ENCODE results near the gene ASB16.

DNA sequence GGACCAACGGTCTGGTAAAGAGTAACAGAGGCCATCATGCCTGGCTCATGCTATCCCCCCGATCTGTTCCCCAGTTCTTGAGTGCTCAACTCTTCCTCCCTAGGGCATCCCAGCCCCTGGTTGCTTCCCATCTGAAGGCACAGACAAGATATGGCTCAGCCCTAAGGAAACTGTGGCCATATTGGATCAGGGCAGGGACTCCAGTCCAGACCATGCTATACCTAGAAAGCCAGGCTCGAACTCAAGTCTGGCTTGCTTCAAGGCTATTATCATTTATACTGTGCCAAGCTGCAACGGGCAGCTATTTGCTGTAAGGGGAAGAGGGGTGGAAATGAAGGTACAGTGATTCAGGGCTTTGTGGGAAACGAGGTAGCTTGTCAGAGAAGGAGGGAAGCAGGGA lies 46.2 kb downstream of the ASB16 start:
- TF ChIP-seq, protein P1, sequence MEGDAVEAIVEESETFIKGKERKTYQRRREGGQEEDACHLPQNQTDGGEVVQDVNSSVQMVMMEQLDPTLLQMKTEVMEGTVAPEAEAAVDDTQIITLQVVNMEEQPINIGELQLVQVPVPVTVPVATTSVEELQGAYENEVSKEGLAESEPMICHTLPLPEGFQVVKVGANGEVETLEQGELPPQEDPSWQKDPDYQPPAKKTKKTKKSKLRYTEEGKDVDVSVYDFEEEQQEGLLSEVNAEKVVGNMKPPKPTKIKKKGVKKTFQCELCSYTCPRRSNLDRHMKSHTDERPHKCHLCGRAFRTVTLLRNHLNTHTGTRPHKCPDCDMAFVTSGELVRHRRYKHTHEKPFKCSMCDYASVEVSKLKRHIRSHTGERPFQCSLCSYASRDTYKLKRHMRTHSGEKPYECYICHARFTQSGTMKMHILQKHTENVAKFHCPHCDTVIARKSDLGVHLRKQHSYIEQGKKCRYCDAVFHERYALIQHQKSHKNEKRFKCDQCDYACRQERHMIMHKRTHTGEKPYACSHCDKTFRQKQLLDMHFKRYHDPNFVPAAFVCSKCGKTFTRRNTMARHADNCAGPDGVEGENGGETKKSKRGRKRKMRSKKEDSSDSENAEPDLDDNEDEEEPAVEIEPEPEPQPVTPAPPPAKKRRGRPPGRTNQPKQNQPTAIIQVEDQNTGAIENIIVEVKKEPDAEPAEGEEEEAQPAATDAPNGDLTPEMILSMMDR (conservative IDR thresholded peaks at IDR 0.05; ENCODE audit: low read length): no peak
- TF ChIP-seq EZH2phosphoT487 (IDR thresholded peaks at IDR 0.05; ENCODE audit: borderline replicate concordance, low read depth, low read length): no peak
